HTR-8/SVneo (cell line): ENCODE results near the gene ABCA13.
A peak's percentile ranks its signal among the peaks of the same experiment; 100 is the strongest.
"Not testable (repeated sequence)": the region's sequence is repeated elsewhere in the genome, so short reads cannot be mapped to it uniquely, and the experiment has no call there.

Source experiments
- DNase-seq: peaks from one replicate; pipeline ENCODE4 v3.0.0; 2011; ENCODE audit warnings: low spot score, mixed read lengths; ENCODE audit not compliant: insufficient read length
- FAIRE-seq: peaks from 2 replicates; lab custom pipeline; 2011; peaks lifted over from hg19 to GRCh38; lab: Jason Lieb, UNC

ABCA13 gene

GRCh38 chr7:48171202-48171601 lies at the start of gene ABCA13:
TSS of gene ABCA13 (plus strand) at chr7:48171458. CDS start at chr7:48171484, 26 bp downstream.
- FAIRE-seq (no peak), DNase-seq (no peak)

GRCh38 chr7:48126037-48126436 lies 45.2 kb upstream of the ABCA13 start:
- DNase-seq, result no peak
- no peak for FAIRE-seq

- DNase-seq (no peak), FAIRE-seq (no peak)
These were observed 40.6 kb upstream of the ABCA13 start for GRCh38 chr7:48130658-48131108.

- DNase-seq (no peak), FAIRE-seq (no peak)
These were observed 38.5 kb upstream of the ABCA13 start for GRCh38 chr7:48132792-48133191.

GRCh38 chr7:48139459-48139858 lies 31.8 kb upstream of the ABCA13 start:
- FAIRE-seq (no peak), DNase-seq (no peak)

GRCh38 chr7:48140001-48140681 lies 31.1 kb upstream of the ABCA13 start:
- no peak for DNase-seq
- FAIRE-seq, result peak; percentile 28

- DNase-seq (no peak), FAIRE-seq (no peak)
These were observed 29.7 kb upstream of the ABCA13 start for GRCh38 chr7:48141521-48141920.

GRCh38 chr7:48144291-48144768 lies 26.9 kb upstream of the ABCA13 start:
- FAIRE-seq, result no peak
- DNase-seq, result no peak

GRCh38 chr7:48147078-48147591 lies 24.1 kb upstream of the ABCA13 start:
- DNase-seq, result no peak
- FAIRE-seq, result no peak

- DNase-seq, FAIRE-seq: not testable (repeated sequence)
These were observed 23.6 kb upstream of the ABCA13 start for GRCh38 chr7:48147690-48148089.

GRCh38 chr7:48148311-48148710 lies 22.9 kb upstream of the ABCA13 start:
- DNase-seq, result no peak

GRCh38 chr7:48149058-48149457 lies 22.2 kb upstream of the ABCA13 start:
- no peak for DNase-seq
- no peak for FAIRE-seq

More at GRCh38 chr7:48148311-48148710, 22.9 kb upstream of the ABCA13 start:
- no peak for FAIRE-seq

GRCh38 chr7:48150086-48150485 lies 21.2 kb upstream of the ABCA13 start:
- FAIRE-seq (no peak), DNase-seq (no peak)

GRCh38 chr7:48154792-48155413 lies 16.4 kb upstream of the ABCA13 start:
- DNase-seq (peak; percentile 53), FAIRE-seq (peak; percentile 54)

GRCh38 chr7:48158404-48158803 lies 12.9 kb upstream of the ABCA13 start:
- FAIRE-seq (no peak), DNase-seq (no peak)

- DNase-seq (no peak), FAIRE-seq (no peak)
These were observed 9.7 kb upstream of the ABCA13 start for GRCh38 chr7:48161407-48162125.

GRCh38 chr7:48165157-48165556 lies 6.1 kb upstream of the ABCA13 start:
- FAIRE-seq, result no peak

GRCh38 chr7:48168159-48168558 lies 3.1 kb upstream of the ABCA13 start:
- FAIRE-seq, result no peak
- DNase-seq, result no peak

More at GRCh38 chr7:48165157-48165556, 6.1 kb upstream of the ABCA13 start:
- DNase-seq, result no peak

- DNase-seq, result no peak
- FAIRE-seq, result no peak
These were observed 752 bp upstream of the ABCA13 start for GRCh38 chr7:48170506-48170905.

GRCh38 chr7:48173313-48173712 lies 2.1 kb downstream of the ABCA13 start:
- FAIRE-seq, result no peak
- no peak for DNase-seq
